H1 (cell line): Measurements from ENCODE around the gene TNP2. TPM values are rescaled to one million over a fixed set of nuclear protein-coding genes. Genes with fewer than 3 reads are reported as not detected.

ENCODE experiments used
- CTCF ChIA-PET: fragments of 300-600 bp; sonication (Branson Sonifier 250); formaldehyde crosslinking; loops from one replicate; lab custom pipeline; 2021; ENCODE audit not compliant: partially characterized antibody; lab: Charles Lee
- POLR2A ChIA-PET: fragments of 300-600 bp; sonication (Branson Sonifier 250); formaldehyde crosslinking; loops from one replicate; lab custom pipeline; 2021; ENCODE audit warnings: inconsistent platforms; ENCODE audit not compliant: partially characterized antibody; lab: Charles Lee
- DNase-seq, 2 experiments: peaks; one replicate each; pipeline versions ENCODE4 v3.0.0 to v3.0.0-alpha.2; 2010 to 2022; ENCODE audit warnings: low spot score in 2 of 2, low read depth in 1 of 2, mixed read lengths in 1 of 2
- FAIRE-seq: peaks from 2 replicates; lab custom pipeline; 2011; peaks lifted over from hg19 to GRCh38; lab: Jason Lieb, UNC
- H2AFZ ChIP-seq: 2 replicates; pipeline ENCODE4 v1.8.1; 2012; ENCODE audit warnings: low read length, inconsistent platforms
- H2AK5ac ChIP-seq: 2 replicates; pipeline ENCODE4 v1.6.1; 2013; ENCODE audit warnings: low read depth, low read length
- H2BK120ac ChIP-seq: replicated peaks from 2 replicates; pipeline ENCODE3; 2013; ENCODE audit warnings: low read depth, low read length, inconsistent platforms
- H2BK12ac ChIP-seq: 2 replicates; pipeline ENCODE4 v1.6.1; 2013; ENCODE audit warnings: low read depth, low read length
- H2BK15ac ChIP-seq: 2 replicates; pipeline ENCODE4 v1.6.1; 2013; ENCODE audit warnings: low read length
- H2BK20ac ChIP-seq: 2 replicates; pipeline ENCODE4 v1.6.1; 2013; ENCODE audit warnings: low read length
- H2BK5ac ChIP-seq: 2 replicates; pipeline ENCODE4 v1.6.1; 2013; ENCODE audit warnings: low read depth, low read length
- H3K14ac ChIP-seq: 2 replicates; pipeline ENCODE4 v1.6.1; 2013; ENCODE audit warnings: inconsistent platforms; ENCODE audit not compliant: insufficient read length
- H3K18ac ChIP-seq: 2 replicates; pipeline ENCODE4 v1.6.1; 2013; ENCODE audit warnings: low read length; ENCODE audit errors: extremely low read depth
- H3K23ac ChIP-seq: 2 replicates; pipeline ENCODE4 v1.6.1; 2013; ENCODE audit warnings: inconsistent platforms; ENCODE audit not compliant: insufficient read length
- H3K23me2 ChIP-seq: 2 replicates; pipeline ENCODE4 v1.6.1; 2013; ENCODE audit warnings: low read depth, low read length
- H3K27ac ChIP-seq: 2 replicates; pipeline ENCODE4 v1.6.1; 2011; ENCODE audit warnings: low read depth, low read length, inconsistent platforms
- H3K27me3 ChIP-seq, 4 experiments: replicated peaks in 1 of 4; 1 replicate in 1 of 4; 2 replicates in 3 of 4; pipeline versions ENCODE4 v1.6.1 to v1.8.1; 2011 to 2013; ENCODE audit warnings: low read length in 3 of 4, mild to moderate bottlenecking in 3 of 4, inconsistent platforms in 2 of 4, mixed read lengths in 2 of 4, moderate library complexity in 1 of 4; ENCODE audit not compliant: control insufficient read depth in 3 of 4, insufficient read depth in 3 of 4; ENCODE audit errors: extremely low read depth in 1 of 4
- H3K36me3 ChIP-seq, 4 experiments: 2 replicates each; pipeline versions ENCODE4 v1.6.1 to v1.8.1; 2011 to 2013; ENCODE audit warnings: mild to moderate bottlenecking in 4 of 4, low read length in 3 of 4, moderate library complexity in 2 of 4, control low read depth in 1 of 4, inconsistent platforms in 1 of 4; ENCODE audit not compliant: insufficient read depth in 4 of 4, control insufficient read depth in 2 of 4
- H3K4ac ChIP-seq: replicated peaks from 2 replicates; pipeline ENCODE3; 2013; ENCODE audit warnings: low read length, low read depth, mixed read lengths, inconsistent platforms; ENCODE audit not compliant: insufficient read length
- H3K4me1 ChIP-seq, 4 experiments: replicated peaks in 1 of 4; 1 replicate in 1 of 4; 2 replicates in 3 of 4; pipeline versions ENCODE4 v1.6.1 to v1.8.1; 2011 to 2013; ENCODE audit warnings: low read length in 3 of 4, inconsistent platforms in 2 of 4, mixed read lengths in 1 of 4; ENCODE audit not compliant: insufficient read depth in 4 of 4, control insufficient read depth in 3 of 4
- H3K4me2 ChIP-seq, 2 experiments: 2 replicates each; pipeline versions ENCODE4 v1.6.1 to v1.8.1; 2011 to 2013; ENCODE audit warnings: low read depth in 2 of 2, low read length in 2 of 2, control low read depth in 1 of 2, inconsistent platforms in 1 of 2, mild to moderate bottlenecking in 1 of 2; ENCODE audit not compliant: insufficient read depth in 1 of 2
- H3K4me3 ChIP-seq, 4 experiments: fragments of 200-600, 300-600 bp in 1 of 4; sonication (generic), shearing (Covaris generic), sonication (Bioruptor Twin) in 1 of 4; 2 replicates each; pipeline versions ENCODE4 v1.5.1 to v1.8.1; 2011 to 2016; ENCODE audit warnings: low read length in 4 of 4, low read depth in 3 of 4, control low read depth in 2 of 4, inconsistent platforms in 2 of 4, mild to moderate bottlenecking in 2 of 4, mixed read lengths in 1 of 4, moderate library complexity in 1 of 4; ENCODE audit not compliant: insufficient read depth in 2 of 4; ENCODE audit errors: extremely low read depth in 1 of 4
- H3K56ac ChIP-seq: replicated peaks from 2 replicates; pipeline ENCODE3; 2013; ENCODE audit warnings: low read depth, mild to moderate bottlenecking, mixed read lengths, low read length, inconsistent platforms; ENCODE audit not compliant: insufficient read length
- H3K79me1 ChIP-seq: 2 replicates; pipeline ENCODE4 v1.6.1; 2013; ENCODE audit warnings: low read depth, low read length, control low read depth
- H3K79me2 ChIP-seq, 2 experiments: 2 replicates each; pipeline versions ENCODE4 v1.6.1 to v1.8.1; 2012 to 2013; ENCODE audit warnings: low read length in 2 of 2, mild to moderate bottlenecking in 2 of 2, inconsistent platforms in 1 of 2; ENCODE audit not compliant: insufficient read depth in 2 of 2, control insufficient read depth in 1 of 2
- H3K9ac ChIP-seq, 4 experiments: replicated peaks in 1 of 4; 1 replicate in 1 of 4; 2 replicates in 3 of 4; pipeline versions ENCODE4 v1.6.1 to v1.8.1; 2011 to 2013; ENCODE audit warnings: low read depth in 3 of 4, low read length in 3 of 4, control low read depth in 2 of 4, mild to moderate bottlenecking in 2 of 4, moderate library complexity in 2 of 4, inconsistent platforms in 1 of 4; ENCODE audit errors: extremely low read depth in 1 of 4
- H3K9me3 ChIP-seq, 2 experiments: 2 replicates each; pipeline versions ENCODE4 v1.6.1 to v1.8.1; 2012 to 2013; ENCODE audit warnings: mild to moderate bottlenecking in 2 of 2, moderate library complexity in 2 of 2, control low read depth in 1 of 2, inconsistent platforms in 1 of 2, low read depth in 1 of 2, low read length in 1 of 2, mixed read lengths in 1 of 2; ENCODE audit not compliant: insufficient read depth in 2 of 2
- H4K20me1 ChIP-seq, 2 experiments: replicated peaks in 1 of 2; 2 replicates each; pipeline versions ENCODE3 to v1.8.1; 2011 to 2013; ENCODE audit warnings: inconsistent platforms in 2 of 2, low read length in 2 of 2, mild to moderate bottlenecking in 1 of 2; ENCODE audit not compliant: insufficient read depth in 2 of 2, control insufficient read depth in 1 of 2
- H4K5ac ChIP-seq: 2 replicates; pipeline ENCODE4 v1.6.1; 2013; ENCODE audit warnings: low read length, low read depth, mixed read lengths, inconsistent platforms; ENCODE audit not compliant: insufficient read length
- H4K8ac ChIP-seq: 2 replicates; pipeline ENCODE4 v1.8.0; 2013; ENCODE audit warnings: mild to moderate bottlenecking, moderate library complexity, low read length, inconsistent platforms; ENCODE audit not compliant: insufficient read depth; ENCODE audit errors: extremely low read depth
- H4K91ac ChIP-seq: replicated peaks from 2 replicates; pipeline ENCODE3; 2013; ENCODE audit warnings: low read length, mixed read lengths, inconsistent platforms; ENCODE audit not compliant: insufficient read length
- ATF3 ChIP-seq: IDR thresholded peaks from 2 replicates; pipeline ENCODE4 v1.6.1; 2011; ENCODE audit warnings: low read depth, mild to moderate bottlenecking, low read length; ENCODE audit not compliant: insufficient read depth
- BACH1 ChIP-seq: IDR thresholded peaks from 2 replicates; pipeline ENCODE4 v1.6.1; 2012; ENCODE audit warnings: low read length, improper control_type of control experiment
- CTCF ChIP-seq, 3 experiments: IDR thresholded peaks; 1 replicate in 2 of 3; 2 replicates in 1 of 3; pipeline versions ENCODE4 v1.5.1 to v1.6.1; 2011; ENCODE audit warnings: low read length in 3 of 3, mild to moderate bottlenecking in 3 of 3, inconsistent platforms in 2 of 3, low read depth in 1 of 3, moderate library complexity in 1 of 3; ENCODE audit not compliant: insufficient read depth in 1 of 3; ENCODE audit errors: control extremely low read depth in 1 of 3
- EP300 ChIP-seq, 2 experiments: IDR thresholded peaks; 1 replicate in 1 of 2; 2 replicates in 1 of 2; pipeline ENCODE4 v1.6.1; 2011 to 2012; ENCODE audit warnings: low read depth in 2 of 2, low read length in 2 of 2, mild to moderate bottlenecking in 2 of 2, borderline replicate concordance in 1 of 2, inconsistent platforms in 1 of 2, moderate library complexity in 1 of 2
- GABPA ChIP-seq: IDR thresholded peaks from 2 replicates; pipeline ENCODE4 v1.6.1; 2011; ENCODE audit warnings: mild to moderate bottlenecking, low read length, moderate library complexity, borderline replicate concordance; ENCODE audit not compliant: insufficient read depth
- JUND ChIP-seq: IDR thresholded peaks from 2 replicates; pipeline ENCODE4 v1.6.1; 2011; ENCODE audit warnings: mild to moderate bottlenecking, improper control_type of control experiment, low read length
- KDM1A ChIP-seq: fragments of 200-600, 300-600 bp; sonication (generic); IDR thresholded peaks from 2 replicates; pipeline ENCODE4 v1.7.1; 2016; ENCODE audit warnings: mild to moderate bottlenecking, low read length, borderline replicate concordance
- PHF8 ChIP-seq: fragments of 200-600 bp; sonication (generic); conservative IDR thresholded peaks from 2 replicates; pipeline ENCODE4 v1.7.1; 2012; ENCODE audit warnings: low read depth, mild to moderate bottlenecking, inconsistent platforms, low read length, moderate library complexity
- SUZ12 ChIP-seq: fragments of 200-600 bp; sonication (generic); IDR thresholded peaks from 2 replicates; pipeline ENCODE4 v1.6.1; 2012; ENCODE audit warnings: mild to moderate bottlenecking, inconsistent platforms, low read length, moderate library complexity, mixed read lengths
- WGBS, 2 experiments: shearing (Covaris generic) in 1 of 2; methylation state at CpG; one replicate each; pipeline versions ENCODE4 v1.1.6 to v1.1.7; 2013 to 2015; ENCODE audit warnings: low lambda C conversion rate in 2 of 2, mixed read lengths in 2 of 2, inconsistent platforms in 1 of 2, low coverage in 1 of 2, missing lambda C conversion rate in 1 of 2; ENCODE audit not compliant: insufficient replicate concordance in 2 of 2, insufficient coverage in 1 of 2, insufficient read length in 1 of 2; ENCODE audit errors: extremely low coverage in 1 of 2, missing lambda C conversion rate in 1 of 2; 5-methylcytosine and 5-hydroxymethylcytosine counted together
- polyA plus RNA-seq, 7 experiments: library from polyadenylated mRNA; depleted of rRNA in 3 of 7; stranded (reverse) in 5 of 7; unstranded in 2 of 7; fragments of >200 nt in 5 of 7; fragments of 200-250 nt in 2 of 7; gene quantifications; 1 replicate in 5 of 7; 2 replicates in 1 of 7; 4 replicates in 1 of 7; pipeline versions ENCODE4 v1.2.1 to v1.2.3, GENCODE V29; 2011 to 2013; ENCODE audit warnings: missing spikeins in 2 of 7, mixed read lengths in 2 of 7
- total RNA-seq: library from RNA; stranded (reverse); fragmentation: NEBNext Ultra II Directional; extraction: Animal tissue kit (Norgen Biotek cat#: 25700); gene quantifications from 2 replicates; pipeline ENCODE4 v1.2.1, GENCODE V29; 2021

The TNP2 gene
- total and polyA plus RNA-seq, 2 of the 8 experiments (the other 6 are each of a cell fraction or from before 2014, with no cell fraction given), result not detected

- no peak overlapping the region for H4K5ac ChIP-seq
- H2BK20ac ChIP-seq, result peak overlapping the region; percentile 82; the same call in 1 of the 2 replicates
- H4K8ac ChIP-seq, result no peak overlapping the region
- H3K14ac ChIP-seq, result no peak overlapping the region
- DNase-seq (no peak), FAIRE-seq (no peak)
- no peak overlapping the region; the same call in 1 of the 2 replicates for H2AK5ac ChIP-seq
- H3K18ac ChIP-seq, result no peak overlapping the region
- no peak overlapping the region for H2BK12ac ChIP-seq
- H3K27me3 ChIP-seq, result no peaks in the 10 kb centered on the region
- no peak overlapping the region; the same call in 1 of the 2 replicates for H2BK15ac ChIP-seq
- H3K4me3 ChIP-seq, result no peak overlapping the region
- H3K27ac ChIP-seq, result no peak overlapping the region
- H3K4me1 ChIP-seq, result peaks cover 5 to 9% (median 9%) of the 10 kb centered on the region in 4 experiments
- no peak overlapping the region for H3K4me2 ChIP-seq
- H2BK120ac ChIP-seq, result no peak overlapping the region
- H3K79me2 ChIP-seq, result no peaks in the 10 kb centered on the region
- H2AFZ ChIP-seq, result no peak overlapping the region
- no peak overlapping the region for H3K56ac ChIP-seq
- POLR2A ChIA-PET, result no interaction called here
- no peak overlapping the region for H3K4ac ChIP-seq
- H3K36me3 ChIP-seq, result no peaks in the 10 kb centered on the region
- no peak overlapping the region for H3K23ac ChIP-seq
- CTCF ChIA-PET, result interaction anchor here (1.4 to 3.8 kb wide), 2 partner anchors 43 to 56 kb away, joined by 3 to 13 read pairs; partner anchors contain the start of gene SOCS1
- H4K91ac ChIP-seq, result no peak overlapping the region
- no peak overlapping the region for H3K9ac ChIP-seq
- H3K79me1 ChIP-seq, result no peaks in the 10 kb centered on the region
- WGBS, 2 experiments, result 91% methylated on average over 6 of the region's 6 CpGs; no CpG with 5 or more reads in 1 of the 2 experiments
- H2BK5ac ChIP-seq, result no peak overlapping the region
- H3K23me2 ChIP-seq, result no peaks in the 10 kb centered on the region
- no peaks in the 10 kb centered on the region for H3K9me3 ChIP-seq
- H4K20me1 ChIP-seq, result no peaks in the 10 kb centered on the region
- TF ChIP-seq GABPA, result no peak
- no peak for TF ChIP-seq SUZ12
- no peak for TF ChIP-seq JUND
- no peak for TF ChIP-seq PHF8
- TF ChIP-seq ATF3, result no peak
- no peak for TF ChIP-seq KDM1A
- TF ChIP-seq BACH1, result no peak
- no peak for TF ChIP-seq EP300 (IDR thresholded peaks at IDR 0.05; ENCODE audit: borderline replicate concordance in 1 of 2, low read depth in 2 of 2, low read length in 2 of 2)
- no peak for TF ChIP-seq CTCF (IDR thresholded peaks at IDR 0.05; ENCODE audit: control extremely low read depth in 1 of 3, insufficient read depth in 1 of 3, low read depth in 1 of 3, low read length in 3 of 3)
Measured at GRCh38 chr16:11299865-11300559, 30.9 kb upstream of the TNP2 start.
